ENCODE results near the gene MYO5B.

Gene MYO5B

DNA sequence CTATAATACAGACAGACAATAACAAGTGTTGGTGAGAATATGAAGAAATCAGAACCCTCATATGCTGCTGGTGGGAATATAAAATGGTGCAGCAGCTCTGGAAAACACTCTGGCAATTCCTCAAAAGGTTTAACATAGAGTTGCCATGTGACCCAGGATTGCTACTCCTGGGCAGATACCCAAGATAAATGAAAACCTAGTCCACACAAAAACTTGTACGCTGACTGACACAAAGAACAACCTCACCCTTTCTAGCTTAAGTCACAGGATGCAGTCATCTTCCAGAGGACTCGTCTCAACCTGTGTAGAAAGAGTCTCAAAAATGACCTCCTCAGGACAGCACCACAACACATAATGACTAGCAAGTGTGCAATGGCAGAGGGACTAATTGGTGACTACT, 310.0 kb downstream of the MYO5B start:
- no peak for DNase-seq (ENCODE audit: low read depth)

DNA sequence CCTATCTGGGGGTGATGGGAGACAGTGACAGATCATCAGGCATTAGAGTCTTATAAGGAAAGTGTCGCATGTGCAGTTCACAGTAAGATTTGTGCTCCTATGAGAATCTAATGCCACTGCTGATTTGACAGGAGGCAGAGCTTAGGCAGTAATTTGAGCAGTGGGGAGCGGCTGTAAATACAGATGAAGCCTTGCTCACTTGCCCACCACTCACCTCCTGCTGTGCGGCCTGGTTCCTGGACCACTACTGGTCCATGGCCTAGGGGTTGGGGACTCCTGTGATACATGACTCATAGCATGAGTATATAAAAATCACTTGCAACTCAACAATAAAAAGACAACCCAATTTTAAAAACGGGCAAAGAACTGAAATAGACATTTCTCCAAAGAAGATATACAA, 310.5 kb downstream of the MYO5B start:
- no peak for DNase-seq (ENCODE audit: low read depth)

DNA sequence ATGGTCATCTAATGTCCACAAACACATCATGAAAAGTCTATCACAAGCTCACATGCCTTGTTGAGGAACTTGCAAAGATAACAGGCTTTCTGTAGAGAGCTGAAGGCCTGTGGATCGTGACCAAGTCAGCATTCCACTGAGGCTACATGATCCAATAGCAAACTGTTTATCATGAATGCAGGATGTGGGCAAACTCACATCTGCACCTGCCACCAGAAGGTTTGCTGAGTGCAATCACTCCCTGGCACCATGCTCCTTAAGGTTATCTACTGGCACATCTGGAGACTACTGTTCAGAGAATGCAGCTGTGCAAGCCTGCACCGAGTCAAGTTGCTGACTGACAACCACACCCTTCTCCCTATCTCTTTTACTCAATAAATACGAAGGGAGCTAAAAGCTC, 314.3 kb downstream of the MYO5B start:
- no peak for DNase-seq (ENCODE audit: low read depth)

DNA sequence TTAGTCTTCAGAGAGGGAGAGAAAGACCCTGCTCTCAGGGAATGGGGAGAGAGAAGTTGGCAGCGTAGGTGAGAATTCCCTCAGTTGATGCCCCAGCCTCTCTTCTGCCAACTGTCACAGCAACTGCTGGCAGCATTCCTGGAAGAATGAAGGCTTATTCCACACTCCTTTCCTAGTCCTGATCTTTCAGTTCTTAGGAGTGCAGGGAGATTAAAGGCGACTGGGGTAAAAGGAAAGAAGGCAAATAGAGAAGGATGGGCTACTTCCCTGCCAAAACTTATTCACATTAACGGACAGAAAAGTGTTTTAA, 315.7 kb downstream of the MYO5B start:
- no peak for DNase-seq (ENCODE audit: low read depth)

DNA sequence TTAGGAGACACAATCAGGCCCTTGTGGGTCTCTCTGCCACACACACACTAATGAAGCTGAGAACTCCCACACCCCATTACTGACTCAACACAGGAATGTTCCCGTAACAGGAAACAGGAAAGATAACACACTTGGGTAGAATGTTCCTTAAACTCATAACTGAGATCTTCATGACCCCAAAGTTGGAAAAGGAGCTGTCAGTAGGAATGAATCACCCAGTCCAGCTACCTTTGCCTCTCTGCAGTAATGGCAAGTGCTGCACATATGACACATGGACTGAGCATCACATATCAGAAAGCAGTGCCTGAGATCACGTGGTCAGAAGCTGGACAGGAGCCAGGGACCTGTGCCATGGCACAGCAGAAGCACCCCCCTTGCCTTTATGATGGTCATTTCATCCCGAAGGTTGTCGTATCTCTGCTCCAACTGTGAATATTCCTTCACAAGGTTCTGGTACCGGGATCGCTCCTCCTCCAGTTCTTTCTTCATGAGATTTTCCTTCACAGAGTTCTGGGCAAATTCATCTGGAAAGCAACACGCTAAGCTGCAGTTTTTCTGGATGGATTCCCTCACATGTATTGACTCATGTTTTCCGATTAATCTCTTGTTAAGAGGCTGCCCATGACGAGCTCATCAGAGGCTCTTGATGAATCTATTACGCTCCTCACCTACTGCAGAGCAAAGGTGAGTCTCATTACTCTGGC, 316.2 kb downstream of the MYO5B start:
- DNase-seq (ENCODE audit: low read depth), result peak; percentile 35

DNA sequence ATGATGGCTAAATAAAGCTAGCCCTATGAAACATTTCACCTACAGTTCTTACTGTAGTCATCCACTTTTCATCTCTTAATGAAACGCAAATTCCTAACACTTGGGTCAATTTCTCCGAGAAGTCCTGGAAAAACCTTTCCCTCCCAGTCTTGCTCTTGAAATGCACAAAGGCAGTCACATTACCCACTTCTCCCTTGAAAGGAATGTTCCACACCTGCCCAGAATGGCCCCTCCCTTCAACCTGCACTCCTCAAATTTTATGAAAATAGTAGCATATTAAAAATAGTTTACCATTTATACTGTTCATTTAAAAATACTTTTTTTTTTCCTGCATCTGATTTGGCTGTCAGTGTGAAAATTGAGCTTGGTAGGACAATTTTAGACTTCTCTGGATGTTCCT, 316.9 kb downstream of the MYO5B start:
- no peak for DNase-seq (ENCODE audit: low read depth)

DNA sequence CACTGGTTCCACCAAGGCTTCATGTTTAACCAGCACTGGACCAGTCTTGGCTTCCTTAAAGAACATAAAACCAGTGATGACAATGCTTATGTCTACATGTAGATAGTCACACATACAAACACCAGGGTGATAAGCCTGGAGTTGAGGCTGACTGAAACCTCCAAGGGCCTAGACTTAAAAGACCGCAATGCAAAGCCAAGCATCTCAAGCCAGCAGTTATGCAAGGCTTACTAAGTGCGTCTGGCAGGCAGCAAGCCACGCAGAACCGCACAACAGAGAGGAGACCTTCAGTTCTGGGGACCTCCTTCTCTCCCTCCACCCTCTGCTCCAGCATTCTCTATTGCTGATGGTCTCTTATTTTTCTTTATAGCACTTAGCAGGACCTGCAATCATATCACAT, 318.4 kb downstream of the MYO5B start:
- DNase-seq (ENCODE audit: low read depth), result no peak

DNA sequence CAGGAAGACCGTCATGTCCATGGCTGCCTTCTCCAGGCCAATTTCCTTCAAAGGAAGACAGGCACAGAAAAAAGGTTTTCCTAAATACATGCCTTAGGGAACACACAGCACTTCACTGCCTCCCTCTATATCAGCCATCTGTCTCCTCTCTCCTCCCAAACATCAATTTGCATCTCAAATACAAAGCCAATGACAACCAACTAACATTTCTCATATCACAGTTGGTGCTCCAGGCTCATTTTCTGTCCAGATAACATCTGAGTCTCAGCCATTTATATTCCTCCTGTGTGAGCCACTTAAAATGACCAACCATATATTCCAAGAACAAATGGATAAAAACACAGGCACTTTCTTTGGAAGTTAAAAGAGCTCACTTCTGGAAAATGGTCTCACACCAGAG, 319.2 kb downstream of the MYO5B start:
- no peak for DNase-seq (ENCODE audit: low read depth)

DNA sequence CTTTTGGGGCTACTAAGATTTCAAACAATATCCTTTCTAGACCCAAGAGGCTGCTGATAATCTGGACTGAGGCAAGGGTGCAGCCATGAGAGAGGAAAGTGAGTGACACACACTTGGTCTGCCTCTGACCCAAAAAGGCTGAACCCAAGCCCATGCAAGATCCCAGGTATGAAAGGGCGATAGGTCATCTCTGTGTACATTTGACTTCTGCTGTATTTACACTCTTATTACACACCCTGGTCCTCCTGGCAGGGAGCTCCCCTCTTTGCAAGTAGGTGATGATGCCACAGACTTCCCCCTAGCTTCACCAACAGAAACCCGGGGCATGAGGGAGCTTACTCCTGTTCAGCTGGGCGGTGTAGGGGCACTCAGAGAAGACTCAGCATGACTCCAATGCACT, 319.8 kb downstream of the MYO5B start:
- no peak for DNase-seq (ENCODE audit: low read depth)

DNA sequence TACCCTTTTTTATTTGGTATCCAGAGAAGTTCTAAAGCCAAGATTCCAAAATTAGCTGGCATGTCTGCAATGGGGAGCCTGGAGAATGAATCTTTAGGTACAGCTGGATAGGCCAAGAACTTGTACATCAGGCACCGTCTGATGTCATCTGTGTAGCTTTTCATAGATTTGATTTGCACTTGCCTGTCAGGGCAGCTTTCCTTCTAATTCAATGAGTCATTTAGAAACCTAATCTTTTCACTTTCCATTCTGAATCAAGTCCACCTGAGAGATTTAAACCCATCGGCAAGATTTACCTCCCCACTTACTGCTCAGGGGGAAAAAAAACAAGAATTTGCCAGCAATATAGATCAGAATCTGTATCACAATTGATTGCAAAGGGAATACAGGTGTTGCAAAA, 320.7 kb downstream of the MYO5B start:
- no peak for DNase-seq (ENCODE audit: low read depth)

DNA sequence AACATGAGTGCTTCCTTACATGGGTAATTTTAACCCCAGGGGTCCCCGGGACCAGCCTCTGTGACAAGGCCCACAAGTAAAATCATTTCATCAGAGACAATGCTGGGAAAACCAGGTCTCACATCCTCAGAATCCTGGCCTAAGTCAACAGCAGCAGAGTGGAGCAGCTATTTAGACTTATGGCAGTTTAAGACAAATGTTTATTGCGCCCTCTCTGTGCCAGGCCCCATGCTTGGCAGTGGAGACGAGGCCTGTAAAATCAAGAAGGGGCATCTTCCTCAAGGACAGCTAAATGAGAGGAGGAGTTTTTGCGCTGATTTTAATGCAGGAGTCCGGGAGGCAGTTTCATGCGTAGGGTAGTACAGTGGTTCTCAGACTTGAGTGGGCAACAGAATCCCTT, 325.6 kb downstream of the MYO5B start:
- no peak for DNase-seq (ENCODE audit: low read depth)

DNA sequence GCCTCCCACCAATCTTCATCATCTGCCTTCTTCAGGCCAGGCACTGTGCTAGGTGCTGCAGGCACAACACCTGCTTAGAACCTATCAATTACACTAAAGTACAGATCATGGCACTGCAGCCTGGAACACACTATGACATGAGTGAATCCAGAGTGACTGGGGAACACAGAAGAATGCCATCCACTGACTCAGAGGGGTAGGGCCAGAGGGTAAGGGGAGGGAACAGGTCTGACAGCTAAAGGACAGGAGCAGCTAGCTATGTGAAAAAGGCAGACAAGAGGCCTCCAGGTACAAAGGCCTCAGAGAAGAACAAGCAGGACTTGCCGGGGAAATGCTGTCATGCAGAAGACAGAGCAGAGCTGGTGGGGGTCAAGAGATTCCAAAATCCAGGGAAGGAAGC, 328.3 kb downstream of the MYO5B start:
- no peak for DNase-seq (ENCODE audit: low read depth)

DNA sequence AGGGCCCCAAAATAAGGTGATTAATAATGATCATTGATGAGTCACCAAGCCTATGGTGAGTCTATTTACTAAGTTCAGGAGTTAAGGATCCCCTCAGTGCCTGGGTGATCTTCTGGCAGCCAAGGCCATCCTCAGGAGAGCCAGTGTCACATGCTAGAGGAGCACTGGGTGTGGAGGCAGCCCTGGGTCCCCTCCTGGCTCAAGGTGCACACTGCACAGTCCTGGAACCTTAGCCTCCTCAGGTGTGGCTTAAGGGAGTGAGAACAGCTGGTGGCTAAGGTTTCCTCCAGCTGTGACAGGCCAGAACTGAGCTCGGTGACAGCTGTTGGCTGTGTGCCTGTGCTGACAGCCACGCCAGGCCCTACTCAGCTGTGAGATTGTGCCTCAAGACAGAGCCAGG, 329.5 kb downstream of the MYO5B start:
- DNase-seq (ENCODE audit: low read depth), result no peak

DNA sequence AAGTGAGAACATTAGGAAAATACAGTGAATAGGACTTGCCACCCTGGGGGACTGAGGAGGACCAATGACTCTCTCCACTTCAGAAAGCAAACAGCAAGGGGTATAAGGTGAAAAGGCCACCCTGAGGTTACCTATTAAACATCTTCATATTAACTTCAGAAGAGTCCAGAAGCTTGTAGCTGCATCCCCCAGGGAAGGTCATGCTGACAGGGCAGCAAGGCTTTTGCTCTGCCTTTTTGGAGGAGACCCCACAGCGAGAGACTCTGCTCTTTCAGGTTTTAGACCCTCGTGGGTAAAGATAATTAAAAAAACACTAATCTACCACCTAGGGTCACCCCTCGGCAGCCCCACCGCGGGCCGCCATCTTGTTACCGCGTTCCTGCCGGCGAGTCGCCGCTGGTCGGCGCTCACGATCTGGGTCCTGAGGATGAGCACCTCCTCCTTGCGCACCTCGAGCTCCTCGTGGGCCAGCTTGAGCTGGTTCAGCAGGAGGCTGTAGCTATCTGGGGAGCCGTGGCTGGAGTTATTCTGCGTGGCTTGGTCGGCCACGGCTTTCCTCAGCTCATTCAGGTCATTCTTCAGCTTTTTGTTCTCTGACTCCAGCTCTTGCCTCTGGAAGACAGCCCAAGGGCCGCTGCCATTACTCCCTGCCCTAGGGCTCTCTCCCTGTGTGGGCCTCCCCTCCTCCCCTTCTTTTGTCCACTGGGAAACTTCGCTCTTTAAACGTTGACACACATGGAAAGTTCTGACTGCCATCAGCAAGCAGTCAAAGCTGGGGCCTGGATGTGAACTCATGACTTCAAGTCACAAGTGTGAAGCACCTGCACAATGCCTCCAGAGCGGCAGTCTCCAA, 331.0 kb downstream of the MYO5B start:
- DNase-seq (ENCODE audit: low read depth), result no peak

DNA sequence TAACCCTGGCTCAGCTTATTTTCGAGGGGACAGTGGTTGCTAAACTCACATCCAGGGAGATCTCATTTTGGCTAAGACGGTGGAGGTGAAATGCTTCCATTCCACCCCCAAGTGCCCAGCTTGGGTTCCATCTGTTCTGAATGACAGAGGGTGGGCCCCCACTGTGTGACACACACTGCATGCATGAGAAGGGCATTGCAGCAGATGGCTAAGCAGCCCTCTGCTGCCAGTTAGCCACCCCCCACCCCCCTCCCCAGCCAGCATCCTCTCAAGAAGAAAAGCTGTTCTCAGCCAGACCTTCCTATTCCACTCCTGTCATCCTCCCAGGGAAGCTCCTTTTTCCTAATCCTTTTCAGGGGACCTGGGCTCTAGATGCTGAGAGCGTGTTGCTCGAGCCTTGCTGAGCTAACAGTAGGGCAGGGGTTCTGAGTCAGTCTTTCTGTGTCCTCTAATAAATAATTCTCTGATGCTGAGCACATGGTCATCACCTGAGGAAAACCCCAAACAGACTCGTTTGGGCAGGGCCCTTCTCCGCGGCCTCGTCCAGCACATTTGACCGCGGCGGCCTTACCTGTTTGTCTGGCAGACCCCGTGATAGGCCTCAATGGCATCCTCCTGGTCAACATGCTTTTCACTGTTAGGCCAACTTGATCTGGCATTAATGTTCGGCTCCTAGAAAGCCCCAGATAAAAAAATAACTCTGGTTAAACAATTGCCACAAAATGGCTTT, 332.1 kb downstream of the MYO5B start:
- DNase-seq (ENCODE audit: low read depth), result no peak

DNA sequence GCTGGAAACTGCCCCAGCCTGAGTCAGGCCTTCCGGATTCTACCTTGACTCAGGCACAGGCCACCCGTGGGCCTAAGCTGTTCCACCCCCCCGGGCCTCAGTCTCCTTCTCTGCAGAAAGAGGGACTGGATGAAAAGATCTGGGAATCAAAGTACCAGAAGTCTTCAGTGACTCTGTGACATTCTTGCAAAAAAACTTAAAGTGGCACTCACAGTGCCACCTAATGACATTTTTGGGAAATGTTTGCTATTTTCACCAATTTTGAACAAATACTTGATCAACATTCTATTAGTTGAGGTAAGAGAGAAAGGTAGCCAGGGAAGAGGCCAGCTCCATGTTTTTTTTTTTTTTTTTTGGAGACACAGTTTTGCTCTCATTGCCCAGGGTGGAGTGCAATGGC, 333.3 kb downstream of the MYO5B start:
- no peak for DNase-seq (ENCODE audit: low read depth)

DNA sequence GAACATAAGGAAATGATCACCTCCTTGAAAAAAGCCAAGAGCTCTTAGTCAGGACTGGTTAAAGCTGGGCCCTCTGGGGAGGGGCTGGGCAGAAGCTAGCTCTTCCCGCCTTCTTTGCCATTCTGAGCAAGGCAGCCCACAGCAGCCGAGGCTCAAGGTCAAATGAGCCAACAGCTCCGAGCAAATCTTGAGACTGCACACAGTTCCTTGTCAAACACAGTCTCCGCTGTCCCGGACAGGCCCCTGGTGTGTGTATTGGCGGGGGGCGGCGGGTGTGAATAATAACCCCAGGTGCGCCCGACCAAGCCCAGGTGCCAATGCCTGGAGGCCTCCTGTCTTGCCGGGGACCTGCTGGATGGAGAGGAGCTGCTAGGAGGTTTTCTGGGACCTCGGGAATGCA, 335.2 kb downstream of the MYO5B start:
- no peak for DNase-seq (ENCODE audit: low read depth)

DNA sequence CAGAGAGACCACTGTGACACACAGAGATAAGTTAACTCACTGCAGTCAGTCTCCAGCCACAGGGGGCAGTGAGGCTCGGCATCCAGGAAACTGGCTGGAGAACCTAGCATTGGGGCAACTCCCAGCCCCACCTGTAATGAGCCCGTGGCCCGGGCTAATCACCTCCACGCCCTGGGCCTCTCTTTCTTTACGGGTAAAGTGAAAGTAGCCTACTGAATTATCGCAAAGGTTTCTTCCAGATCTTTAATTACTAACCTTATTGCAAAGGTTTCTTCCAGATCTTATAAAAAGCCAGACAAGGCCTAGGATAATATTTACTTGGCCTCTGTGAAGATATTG, 336.0 kb downstream of the MYO5B start:
- no peak for DNase-seq (ENCODE audit: low read depth)

DNA sequence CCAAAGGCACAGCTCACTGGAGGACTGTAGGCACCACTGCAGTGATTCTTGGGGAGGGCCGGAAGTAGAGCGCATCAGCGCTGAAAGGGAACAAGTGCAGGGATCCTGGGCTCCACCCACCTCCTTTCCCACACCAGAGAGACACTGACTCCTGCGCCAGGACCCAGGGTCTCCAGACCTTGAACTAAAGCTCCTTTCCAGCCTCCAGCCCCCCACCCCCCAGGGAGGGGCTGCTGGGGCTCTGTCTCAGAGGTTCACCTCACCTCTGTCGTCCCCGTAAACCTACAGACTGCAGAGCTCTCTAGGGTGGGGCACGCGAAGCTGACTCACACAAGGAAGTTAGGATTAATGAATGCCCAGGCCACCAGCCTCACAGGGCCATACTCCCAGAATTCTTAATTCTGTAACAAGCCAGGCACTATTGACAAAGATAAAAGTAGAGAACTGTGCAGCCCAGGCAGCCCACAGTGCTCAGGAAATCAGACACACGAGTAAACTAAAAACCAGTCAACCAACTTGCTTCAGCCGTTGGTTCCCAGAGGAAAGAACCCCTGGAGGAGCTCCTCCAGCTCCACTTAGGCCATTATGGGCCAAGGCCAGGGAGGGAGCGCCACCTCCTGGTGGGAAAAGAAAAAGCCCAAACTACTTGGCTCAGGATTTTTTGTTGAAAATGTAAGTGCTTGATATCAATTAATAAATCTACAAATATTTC, 336.5 kb downstream of the MYO5B start:
- DNase-seq (ENCODE audit: low read depth), result peak; percentile 4

DNA sequence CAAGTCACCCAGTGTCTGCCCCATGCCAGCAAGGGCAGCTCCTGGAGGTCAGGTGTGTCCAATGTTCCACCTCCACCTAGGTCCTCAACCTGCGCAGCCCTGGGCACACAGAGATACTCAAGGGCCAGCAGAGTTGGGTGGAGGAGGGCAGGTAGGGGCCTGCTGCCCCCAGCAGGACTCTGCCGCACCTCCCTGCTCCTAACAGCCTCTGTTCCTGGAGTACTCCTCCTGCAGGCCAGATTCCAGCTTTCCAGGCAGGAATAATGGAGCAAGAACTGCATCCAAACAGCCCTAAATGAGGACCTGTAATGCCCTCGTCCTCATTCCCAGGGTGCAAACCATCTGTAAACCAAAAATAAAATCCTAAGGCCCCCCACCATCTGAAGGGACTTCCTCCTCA, 337.2 kb downstream of the MYO5B start:
- no peak for DNase-seq (ENCODE audit: low read depth)

DNA sequence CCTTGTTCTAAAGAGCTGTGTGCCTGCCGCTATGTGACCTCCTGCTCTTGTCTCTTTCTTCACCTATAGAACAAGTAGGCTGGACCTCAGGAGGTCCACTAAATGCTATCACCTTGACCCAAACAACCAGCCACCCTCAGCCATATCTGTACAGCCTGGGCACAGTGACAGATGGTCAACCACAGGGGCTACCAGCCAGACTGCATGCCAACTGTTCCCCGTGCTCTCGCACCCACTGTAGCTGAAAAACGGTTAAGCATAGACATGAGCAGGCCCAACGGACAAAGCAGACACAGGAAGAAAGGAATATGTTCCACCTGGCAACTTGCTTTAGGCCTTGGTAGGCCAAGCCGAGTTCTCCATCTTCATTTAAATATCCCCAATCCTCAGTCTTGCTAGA, 338.5 kb downstream of the MYO5B start:
- DNase-seq (ENCODE audit: low read depth), result no peak

DNA sequence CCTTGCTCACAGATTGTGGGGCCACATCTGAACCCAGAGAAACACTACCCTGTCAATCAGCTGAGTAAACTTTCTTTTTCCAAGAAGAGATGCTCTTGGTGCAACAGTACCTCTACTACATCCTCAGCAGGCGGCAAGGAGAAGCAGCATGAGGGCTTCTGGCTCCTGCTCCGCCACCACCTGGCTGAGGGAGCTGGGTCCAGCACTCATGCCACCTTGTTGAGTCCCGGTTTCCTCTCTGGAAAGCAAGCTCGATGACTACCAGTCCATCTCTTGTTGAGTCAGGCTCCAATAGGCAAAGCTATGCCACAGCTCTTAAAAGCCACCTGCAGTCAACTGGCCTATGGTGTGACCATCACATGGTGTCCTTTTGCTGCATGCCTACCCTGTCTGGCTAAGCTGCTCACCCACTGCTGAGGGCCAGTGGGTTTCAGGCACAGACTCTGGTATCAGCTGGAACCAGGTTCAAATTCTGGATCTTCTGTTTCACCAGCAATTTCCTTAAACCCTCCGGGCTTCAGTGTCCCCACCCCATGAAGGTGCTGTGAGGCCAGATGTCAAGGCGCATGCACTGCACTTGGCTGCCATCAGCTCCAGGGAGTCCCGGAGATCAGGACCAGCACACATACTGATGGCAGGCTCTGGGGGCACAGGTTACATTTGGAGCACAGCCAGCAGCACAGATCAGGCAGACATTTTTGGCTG, 339.1 kb downstream of the MYO5B start:
- no peak for DNase-seq (ENCODE audit: low read depth)

Measured in HS-5 (cell line).